H1 (cell line): ENCODE results near the gene WWC2. TPM values are rescaled to one million over a fixed set of nuclear protein-coding genes. Genes with fewer than 3 reads are reported as not detected.

Experiments
- ASH2L ChIP-seq: fragments of 200-600, 300-600 bp; sonication (generic); IDR thresholded peaks from one replicate; pipeline ENCODE4 v1.7.1; 2017; ENCODE audit warnings: low read length
- BACH1 ChIP-seq: IDR thresholded peaks from 2 replicates; pipeline ENCODE4 v1.6.1; 2012; ENCODE audit warnings: low read length, improper control_type of control experiment
- BRCA1 ChIP-seq: IDR thresholded peaks from 2 replicates; pipeline ENCODE4 v1.6.1; 2012; ENCODE audit warnings: low read depth, low read length, improper control_type of control experiment
- CBX8 ChIP-seq: fragments of 300-800, 300-1000 bp; sonication (generic); IDR thresholded peaks from 2 replicates; pipeline ENCODE4 v1.7.1; 2016; ENCODE audit warnings: low read depth, low read length, borderline replicate concordance
- CEBPB ChIP-seq: IDR thresholded peaks from 2 replicates; pipeline ENCODE4 v1.6.1; 2012; ENCODE audit warnings: low read depth, low read length
- CTBP2 ChIP-seq: IDR thresholded peaks from 2 replicates; pipeline ENCODE4 v1.7.0; 2011; ENCODE audit warnings: borderline replicate concordance, mild to moderate bottlenecking, moderate library complexity, mixed read lengths, low read length; ENCODE audit not compliant: insufficient read depth, insufficient read length
- EP300 ChIP-seq, 2 experiments: IDR thresholded peaks; 1 replicate in 1 of 2; 2 replicates in 1 of 2; pipeline ENCODE4 v1.6.1; 2011 to 2012; ENCODE audit warnings: low read depth in 2 of 2, low read length in 2 of 2, mild to moderate bottlenecking in 2 of 2, borderline replicate concordance in 1 of 2, inconsistent platforms in 1 of 2, moderate library complexity in 1 of 2
- FOSL1 ChIP-seq: IDR thresholded peaks from 2 replicates; pipeline ENCODE4 v1.6.1; 2011; ENCODE audit warnings: mild to moderate bottlenecking, low read depth, low read length, moderate library complexity; ENCODE audit not compliant: insufficient read depth
- GTF2F1 ChIP-seq: IDR thresholded peaks from 2 replicates; pipeline ENCODE4 v1.6.1; 2012; ENCODE audit warnings: low read depth, low read length, improper control_type of control experiment, borderline replicate concordance
- HDAC6 ChIP-seq: IDR thresholded peaks from one replicate; pipeline ENCODE4 v1.7.1; 2012; ENCODE audit warnings: low read depth, mild to moderate bottlenecking, inconsistent platforms, low read length, moderate library complexity
- JUND ChIP-seq: IDR thresholded peaks from 2 replicates; pipeline ENCODE4 v1.6.1; 2011; ENCODE audit warnings: mild to moderate bottlenecking, improper control_type of control experiment, low read length
- KDM4A ChIP-seq: IDR thresholded peaks from one replicate; pipeline ENCODE4 v1.7.1; 2012; ENCODE audit warnings: low read depth, mild to moderate bottlenecking, moderate library complexity, low read length, inconsistent platforms; ENCODE audit not compliant: severe bottlenecking
- MAFK ChIP-seq: IDR thresholded peaks from 2 replicates; pipeline ENCODE4 v1.6.1; 2012; ENCODE audit warnings: low read depth, mild to moderate bottlenecking, improper control_type of control experiment, low read length
- NANOG ChIP-seq: IDR thresholded peaks from 2 replicates; pipeline ENCODE4 v1.6.1; 2011; ENCODE audit warnings: low read length, low read depth, mild to moderate bottlenecking, inconsistent platforms; ENCODE audit not compliant: insufficient read depth, poor library complexity, severe bottlenecking
- POLR2A ChIP-seq, 2 experiments: IDR thresholded peaks; 1 replicate in 1 of 2; 2 replicates in 1 of 2; pipeline ENCODE4 v1.6.1; 2011; ENCODE audit warnings: low read depth in 2 of 2, low read length in 2 of 2, mild to moderate bottlenecking in 2 of 2; ENCODE audit errors: control extremely low read depth in 1 of 2
- POU5F1 ChIP-seq: IDR thresholded peaks from 2 replicates; pipeline ENCODE4 v1.6.1; 2011; ENCODE audit warnings: low read depth, mild to moderate bottlenecking, low read length, moderate library complexity
- RBBP5 ChIP-seq: IDR thresholded peaks from 2 replicates; pipeline ENCODE4 v1.7.1; 2012; ENCODE audit warnings: low read depth, mild to moderate bottlenecking, inconsistent platforms, low read length, moderate library complexity, borderline replicate concordance
- RNF2 ChIP-seq: fragments of 200-900, 300-1000 bp; sonication (generic); IDR thresholded peaks from 2 replicates; pipeline ENCODE4 v1.7.1; 2016; ENCODE audit warnings: borderline replicate concordance, low read depth, mild to moderate bottlenecking, antibody characterized with exemption, low read length; ENCODE audit not compliant: poor library complexity, severe bottlenecking; ENCODE audit errors: missing control alignments
- RXRA ChIP-seq: IDR thresholded peaks from 2 replicates; pipeline ENCODE4 v1.6.1; 2011; ENCODE audit warnings: low read depth, mild to moderate bottlenecking, low read length, moderate library complexity; ENCODE audit not compliant: insufficient read depth
- SP1 ChIP-seq: IDR thresholded peaks from 2 replicates; pipeline ENCODE4 v1.6.1; 2011; ENCODE audit warnings: low read depth, low read length
- SP4 ChIP-seq: IDR thresholded peaks from 2 replicates; pipeline ENCODE4 v1.6.1; 2012; ENCODE audit warnings: low read length, inconsistent platforms
- ZNF274 ChIP-seq: IDR thresholded peaks from 2 replicates; pipeline ENCODE4 v1.7.0; 2012; ENCODE audit warnings: low read length, borderline replicate concordance; ENCODE audit errors: extremely low read depth
- polyA plus RNA-seq, 7 experiments: library from polyadenylated mRNA; depleted of rRNA in 3 of 7; stranded (reverse) in 5 of 7; unstranded in 2 of 7; fragments of >200 nt in 5 of 7; fragments of 200-250 nt in 2 of 7; gene quantifications; 1 replicate in 5 of 7; 2 replicates in 1 of 7; 4 replicates in 1 of 7; pipeline versions ENCODE4 v1.2.1 to v1.2.3, GENCODE V29; 2011 to 2013; ENCODE audit warnings: missing spikeins in 2 of 7, mixed read lengths in 2 of 7
- total RNA-seq: library from RNA; stranded (reverse); fragmentation: NEBNext Ultra II Directional; extraction: Animal tissue kit (Norgen Biotek cat#: 25700); gene quantifications from 2 replicates; pipeline ENCODE4 v1.2.1, GENCODE V29; 2021
- TF ChIP-seq, protein P1 (sequence below): IDR thresholded peaks from 2 replicates; pipeline ENCODE4 v1.6.1; 2012; ENCODE audit warnings: inconsistent platforms

Gene WWC2
- total and polyA plus RNA-seq, 2 of the 8 experiments (the other 6 are each of a cell fraction or from before 2014, with no cell fraction given), result 17.6 to 135 TPM

DNA sequence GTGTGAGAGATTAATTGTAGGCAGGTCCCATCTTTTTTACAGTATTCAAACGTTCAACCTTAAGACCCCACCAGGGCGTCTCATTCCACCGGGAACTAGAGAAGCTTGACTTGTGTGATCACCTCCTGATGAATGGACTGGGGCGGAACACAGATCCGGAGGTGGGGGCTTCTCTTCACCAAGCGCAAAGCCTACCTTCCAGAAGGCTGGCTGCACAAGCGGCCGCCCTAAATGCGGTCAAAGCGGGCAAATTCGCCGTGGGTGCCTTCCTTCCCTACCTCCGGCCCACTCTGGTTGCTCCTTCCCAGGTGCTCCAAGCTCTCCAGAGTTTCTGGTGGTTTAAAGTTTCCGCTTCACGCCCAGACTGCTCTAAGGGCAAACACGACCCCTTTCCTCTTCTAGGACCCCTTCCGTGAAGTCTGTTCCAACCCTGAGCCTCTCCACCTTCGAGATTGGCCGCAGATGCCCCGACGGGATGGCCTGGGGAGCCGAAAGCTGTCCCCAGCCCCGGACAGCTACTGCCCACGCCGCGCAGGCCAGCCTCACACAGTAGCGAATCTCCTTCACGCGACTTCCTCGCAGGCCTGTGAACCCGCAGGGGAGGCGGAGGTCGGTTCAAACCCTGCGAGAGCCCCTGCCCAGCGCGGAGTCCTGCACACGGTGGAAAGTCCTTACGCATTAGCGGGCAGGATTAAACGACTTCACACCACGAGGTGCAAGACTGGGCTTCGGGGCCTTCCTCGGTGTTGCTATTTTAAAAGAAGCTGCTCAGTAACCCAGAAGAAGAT, 1.6 kb upstream of the WWC2 start (continued):
- TF ChIP-seq BRCA1, result no peak
- no peak for TF ChIP-seq EP300 (IDR thresholded peaks at IDR 0.05; ENCODE audit: borderline replicate concordance in 1 of 2, low read depth in 2 of 2, low read length in 2 of 2)
- TF ChIP-seq ASH2L, result peak; percentile 33
- TF ChIP-seq SP4, result no peak
- no peak for TF ChIP-seq CTBP2
- no peak for TF ChIP-seq FOSL1
- TF ChIP-seq HDAC6, result no peak
- TF ChIP-seq JUND, result no peak
- TF ChIP-seq RXRA, result no peak
- no peak for TF ChIP-seq CEBPB
- TF ChIP-seq RBBP5, result peak; percentile 56; the same call in 1 of the 2 replicates
- 0 out of 2 replicates have a peak, but pooled peaks have one; percentile 0 for TF ChIP-seq BACH1
- TF ChIP-seq MAFK, result no peak
- TF ChIP-seq, protein P1, sequence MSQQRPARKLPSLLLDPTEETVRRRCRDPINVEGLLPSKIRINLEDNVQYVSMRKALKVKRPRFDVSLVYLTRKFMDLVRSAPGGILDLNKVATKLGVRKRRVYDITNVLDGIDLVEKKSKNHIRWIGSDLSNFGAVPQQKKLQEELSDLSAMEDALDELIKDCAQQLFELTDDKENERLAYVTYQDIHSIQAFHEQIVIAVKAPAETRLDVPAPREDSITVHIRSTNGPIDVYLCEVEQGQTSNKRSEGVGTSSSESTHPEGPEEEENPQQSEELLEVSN, result 0 out of 2 replicates have a peak, but pooled peaks have one; percentile 9
- TF ChIP-seq NANOG, result no peak
- peak; percentile 66 for TF ChIP-seq KDM4A
- no peak for TF ChIP-seq ZNF274
- no peak for TF ChIP-seq CBX8
- peak in 1 of 2 experiments; percentile 35; a peak in 1 of 3 replicates for TF ChIP-seq POLR2A (IDR thresholded peaks at IDR 0.05; ENCODE audit: control extremely low read depth in 1 of 2, low read depth in 2 of 2, low read length in 2 of 2)
- no peak for TF ChIP-seq SP1
- no peak for TF ChIP-seq POU5F1
- TF ChIP-seq GTF2F1, result no peak
- no peak for TF ChIP-seq RNF2
- TF ChIP-seq, all 59 proteins: peak for 11
